Breast epithelium (tissue), 3 donors: ENCODE data around the gene ASCC3.

Experiments used
- POLR2A ChIP-seq: fragments of 450-650 bp; IDR thresholded peaks from one replicate; pipeline ENCODE4 v1.6.1; 2016; ENCODE audit warnings: antibody characterized with exemption, mild to moderate bottlenecking, moderate library complexity
- POLR2AphosphoS5 ChIP-seq, 3 donors: sonication (generic); formaldehyde crosslinking; IDR thresholded peaks; one replicate each; pipeline ENCODE4 v1.6.1; 2017; ENCODE audit warnings: antibody characterized with exemption in 3 of 3
- TF ChIP-seq, protein P1 (sequence below), 3 donors: fragments of 450-650 bp; IDR thresholded peaks; one replicate each; pipeline ENCODE4 v1.5.1; 2016 to 2017; ENCODE audit warnings: antibody characterized with exemption in 3 of 3, mild to moderate bottlenecking in 3 of 3, moderate library complexity in 3 of 3

DNA sequence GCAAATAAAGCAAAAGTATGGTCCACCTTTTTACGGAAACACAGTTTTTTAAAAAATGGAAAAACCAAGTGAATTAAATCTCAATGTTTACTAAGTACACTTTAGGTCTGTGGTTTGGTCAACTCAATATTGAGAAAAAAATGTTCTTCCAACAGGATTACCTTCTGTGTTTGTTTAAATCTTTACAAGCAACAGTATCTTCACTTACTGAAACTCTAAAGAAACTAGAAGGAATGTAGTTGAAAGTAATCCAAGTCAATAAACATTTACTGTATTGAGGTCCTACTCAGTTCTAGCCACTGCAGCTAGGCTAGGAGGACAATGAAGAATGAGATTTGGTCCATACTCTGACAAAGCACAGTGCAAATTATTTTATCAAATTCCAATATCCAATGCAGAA, 80.1 kb downstream of the ASCC3 start:
- TF ChIP-seq POLR2A (no peak), POLR2AphosphoS5 (IDR thresholded peaks at IDR 0.05) (no peak)
- TF ChIP-seq, protein P1, sequence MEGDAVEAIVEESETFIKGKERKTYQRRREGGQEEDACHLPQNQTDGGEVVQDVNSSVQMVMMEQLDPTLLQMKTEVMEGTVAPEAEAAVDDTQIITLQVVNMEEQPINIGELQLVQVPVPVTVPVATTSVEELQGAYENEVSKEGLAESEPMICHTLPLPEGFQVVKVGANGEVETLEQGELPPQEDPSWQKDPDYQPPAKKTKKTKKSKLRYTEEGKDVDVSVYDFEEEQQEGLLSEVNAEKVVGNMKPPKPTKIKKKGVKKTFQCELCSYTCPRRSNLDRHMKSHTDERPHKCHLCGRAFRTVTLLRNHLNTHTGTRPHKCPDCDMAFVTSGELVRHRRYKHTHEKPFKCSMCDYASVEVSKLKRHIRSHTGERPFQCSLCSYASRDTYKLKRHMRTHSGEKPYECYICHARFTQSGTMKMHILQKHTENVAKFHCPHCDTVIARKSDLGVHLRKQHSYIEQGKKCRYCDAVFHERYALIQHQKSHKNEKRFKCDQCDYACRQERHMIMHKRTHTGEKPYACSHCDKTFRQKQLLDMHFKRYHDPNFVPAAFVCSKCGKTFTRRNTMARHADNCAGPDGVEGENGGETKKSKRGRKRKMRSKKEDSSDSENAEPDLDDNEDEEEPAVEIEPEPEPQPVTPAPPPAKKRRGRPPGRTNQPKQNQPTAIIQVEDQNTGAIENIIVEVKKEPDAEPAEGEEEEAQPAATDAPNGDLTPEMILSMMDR (IDR thresholded peaks at IDR 0.05) = no peak
